Measurements from ENCODE around the gene IFT88. TPM values are rescaled to one million over a fixed set of nuclear protein-coding genes. Genes with fewer than 3 reads are reported as not detected.

Gene IFT88
- total and polyA plus RNA-seq, 5 donors = 5.8 to 12.9 (median 9.9) TPM

GRCh38 chr13:20536992-20537391 is 30.0 kb upstream of the IFT88 start:
- Histone ChIP-seq H3K27ac (ENCODE audit: low read length) (no peak overlapping the region), H3K4me3 (ENCODE audit: low read length) (no peak overlapping the region), H3K27me3 (ENCODE audit: control insufficient read depth, insufficient read depth) (no peaks in the 10 kb centered on the region), H3K9me3 (ENCODE audit: control insufficient read depth, low read length) (no peaks in the 10 kb centered on the region), H3K4me1 (ENCODE audit: control insufficient read depth, insufficient read depth, low read length) (no peaks in the 10 kb centered on the region)
- DNase-seq = no peak
- intact Hi-C loops (cut with DNase I) = no loop called here
- no peak for ATAC-seq

- 73% methylated on average over 7 of the region's 7 CpGs for WGBS
- no peaks in the 10 kb centered on the region for H3K27me3 ChIP-seq (ENCODE audit: control insufficient read depth, insufficient read depth)
- no peak for ATAC-seq
- DNase-seq = no peak
- H3K4me3 ChIP-seq (ENCODE audit: low read length) = no peak overlapping the region
- no peaks in the 10 kb centered on the region for H3K4me1 ChIP-seq (ENCODE audit: control insufficient read depth, insufficient read depth, low read length)
- no peak overlapping the region for H3K27ac ChIP-seq (ENCODE audit: low read length)
- H3K9me3 ChIP-seq (ENCODE audit: control insufficient read depth, low read length) = no peaks in the 10 kb centered on the region
- intact Hi-C loops (cut with DNase I) = no loop called here
These were observed 22.6 kb upstream of the IFT88 start for GRCh38 chr13:20544201-20544923.

- intact Hi-C loops (cut with DNase I) = no loop called here
These were observed 20.4 kb upstream of the IFT88 start for GRCh38 chr13:20546556-20546955.

GRCh38 chr13:20547479-20547908 is 19.5 kb upstream of the IFT88 start:
- H3K27ac ChIP-seq (ENCODE audit: low read length) = no peak overlapping the region
- intact Hi-C loops (cut with DNase I) = no loop called here
- WGBS = 88% methylated on average over 4 of the region's 4 CpGs

More at GRCh38 chr13:20546556-20546955, 20.4 kb upstream of the IFT88 start:
- Histone ChIP-seq H3K4me1 (ENCODE audit: control insufficient read depth, insufficient read depth, low read length) (no peaks in the 10 kb centered on the region), H3K27me3 (ENCODE audit: control insufficient read depth, insufficient read depth) (no peaks in the 10 kb centered on the region), H3K27ac (ENCODE audit: low read length) (no peak overlapping the region), H3K9me3 (ENCODE audit: control insufficient read depth, low read length) (no peaks in the 10 kb centered on the region), H3K4me3 (ENCODE audit: low read length) (no peak overlapping the region)
- DNase-seq = no peak
- 51% methylated on average over 1 of the region's 1 CpG for WGBS
- ATAC-seq = peak; percentile 59 to 63

GRCh38 chr13:20550799-20551198 is 16.2 kb upstream of the IFT88 start:
- no peak for ATAC-seq
- Histone ChIP-seq H3K9me3 (ENCODE audit: control insufficient read depth, low read length) (no peaks in the 10 kb centered on the region), H3K27me3 (ENCODE audit: control insufficient read depth, insufficient read depth) (no peaks in the 10 kb centered on the region), H3K27ac (ENCODE audit: low read length) (no peak overlapping the region), H3K4me3 (ENCODE audit: low read length) (no peak overlapping the region), H3K4me1 (ENCODE audit: control insufficient read depth, insufficient read depth, low read length) (no peaks in the 10 kb centered on the region)
- intact Hi-C loops (cut with DNase I) = no loop called here
- 45% methylated on average over 5 of the region's 5 CpGs for WGBS
- DNase-seq = no peak

More at GRCh38 chr13:20547479-20547908, 19.5 kb upstream of the IFT88 start:
- Histone ChIP-seq H3K4me3 (ENCODE audit: low read length) (no peak overlapping the region), H3K27me3 (ENCODE audit: control insufficient read depth, insufficient read depth) (no peaks in the 10 kb centered on the region), H3K9me3 (ENCODE audit: control insufficient read depth, low read length) (no peaks in the 10 kb centered on the region), H3K4me1 (ENCODE audit: control insufficient read depth, insufficient read depth, low read length) (no peaks in the 10 kb centered on the region)
- no peak for DNase-seq
- no peak for ATAC-seq

- 56% methylated on average over 3 of the region's 3 CpGs for WGBS
- H3K9me3 ChIP-seq (ENCODE audit: control insufficient read depth, low read length) = no peaks in the 10 kb centered on the region
- DNase-seq (no peak), ATAC-seq (peak in 1 of 2 donors; percentile 57)
- no peaks in the 10 kb centered on the region for H3K27me3 ChIP-seq (ENCODE audit: control insufficient read depth, insufficient read depth)
- no peak overlapping the region for H3K4me3 ChIP-seq (ENCODE audit: low read length)
- H3K27ac ChIP-seq (ENCODE audit: low read length) = no peak overlapping the region
- H3K4me1 ChIP-seq (ENCODE audit: control insufficient read depth, insufficient read depth, low read length) = no peaks in the 10 kb centered on the region
- intact Hi-C loops (cut with DNase I) = no loop called here
These were observed 13.6 kb upstream of the IFT88 start for GRCh38 chr13:20553311-20553710.

GRCh38 chr13:20558982-20559381 is 8.0 kb upstream of the IFT88 start:
- intact Hi-C loops (cut with DNase I) = no loop called here
- no peaks in the 10 kb centered on the region for H3K4me1 ChIP-seq (ENCODE audit: control insufficient read depth, insufficient read depth, low read length)
- H3K9me3 ChIP-seq (ENCODE audit: control insufficient read depth, low read length) = no peaks in the 10 kb centered on the region
- WGBS = 92% methylated on average over 3 of the region's 3 CpGs
- ATAC-seq = no peak
- H3K27me3 ChIP-seq (ENCODE audit: control insufficient read depth, insufficient read depth) = no peaks in the 10 kb centered on the region
- no peak for DNase-seq
- H3K27ac ChIP-seq (ENCODE audit: low read length) = no peak overlapping the region
- H3K4me3 ChIP-seq (ENCODE audit: low read length) = no peak overlapping the region

GRCh38 chr13:20559659-20560356 is 7.1 kb upstream of the IFT88 start:
- 81% methylated on average over 6 of the region's 6 CpGs for WGBS
- Histone ChIP-seq H3K4me3 (ENCODE audit: low read length) (no peak overlapping the region), H3K27ac (ENCODE audit: low read length) (no peak overlapping the region), H3K27me3 (ENCODE audit: control insufficient read depth, insufficient read depth) (no peaks in the 10 kb centered on the region), H3K9me3 (ENCODE audit: control insufficient read depth, low read length) (no peaks in the 10 kb centered on the region), H3K4me1 (ENCODE audit: control insufficient read depth, insufficient read depth, low read length) (no peaks in the 10 kb centered on the region)
- ATAC-seq (peak in 1 of 2 donors; percentile 16), DNase-seq (no peak)
- intact Hi-C loops (cut with DNase I) = no loop called here

- no peaks in the 10 kb centered on the region for H3K4me1 ChIP-seq (ENCODE audit: control insufficient read depth, insufficient read depth, low read length)
- H3K4me3 ChIP-seq (ENCODE audit: low read length) = no peak overlapping the region
- no peak overlapping the region for H3K27ac ChIP-seq (ENCODE audit: low read length)
- no peak for ATAC-seq
- intact Hi-C loops (cut with DNase I) = no loop called here
- no peaks in the 10 kb centered on the region for H3K27me3 ChIP-seq (ENCODE audit: control insufficient read depth, insufficient read depth)
- WGBS = 59% methylated on average over 5 of the region's 5 CpGs
- no peaks in the 10 kb centered on the region for H3K9me3 ChIP-seq (ENCODE audit: control insufficient read depth, low read length)
- no peak for DNase-seq
These were observed 5.2 kb upstream of the IFT88 start for GRCh38 chr13:20561741-20562140.

GRCh38 chr13:20565115-20565736 is 1.7 kb upstream of the IFT88 start:
- H3K27me3 ChIP-seq (ENCODE audit: control insufficient read depth, insufficient read depth) = no peaks in the 10 kb centered on the region
- no peak overlapping the region for H3K4me3 ChIP-seq (ENCODE audit: low read length)
- ATAC-seq = no peak
- DNase-seq = no peak
- H3K27ac ChIP-seq (ENCODE audit: low read length) = no peak overlapping the region
- intact Hi-C loops (cut with DNase I) = loop anchor here in 1 of 4 donors (5.0 kb wide), 1 partner anchor 38 kb away; the partner anchor contains the start of gene CRYL1
- 94% methylated on average over 11 of the region's 11 CpGs for WGBS
- H3K9me3 ChIP-seq (ENCODE audit: control insufficient read depth, low read length) = no peaks in the 10 kb centered on the region
- H3K4me1 ChIP-seq (ENCODE audit: control insufficient read depth, insufficient read depth, low read length) = peaks cover 2% of the 10 kb centered on the region

GRCh38 chr13:20566468-20566897 is 474 bp upstream of the IFT88 start:
- Histone ChIP-seq H3K9me3 (ENCODE audit: control insufficient read depth, low read length) (no peaks in the 10 kb centered on the region), H3K4me3 (ENCODE audit: low read length) (peak overlapping the region; percentile 95), H3K27me3 (ENCODE audit: control insufficient read depth, insufficient read depth) (no peaks in the 10 kb centered on the region), H3K27ac (ENCODE audit: low read length) (peak overlapping the region; percentile 99), H3K4me1 (ENCODE audit: control insufficient read depth, insufficient read depth, low read length) (peaks cover 2% of the 10 kb centered on the region)
- intact Hi-C loops (cut with DNase I) = loop anchor here in 1 of 4 donors (5.0 kb wide), 1 partner anchor 39 kb away; the partner anchor contains the start of gene CRYL1
- WGBS = 3% methylated on average over 21 of the region's 21 CpGs
- no peak for DNase-seq
- no peak for ATAC-seq
